Cortex of kidney (tissue), 1 donor: Measurements from ENCODE around the gene CDK5RAP3.
"Not testable (repeated sequence)": the region's sequence is repeated elsewhere in the genome, so short reads cannot be mapped to it uniquely, and the experiment has no call there.

Experiments used
- DNase-seq: peaks from one replicate; lab custom pipeline; 2025; lab: John Stamatoyannopoulos, UW

CDK5RAP3 gene

GRCh38 chr17:47999582-47999981, 28.7 kb downstream of the CDK5RAP3 start:
- no peak for DNase-seq

GRCh38 chr17:48001197-48001596, 30.3 kb downstream of the CDK5RAP3 start:
- no peak for DNase-seq

- DNase-seq = not testable (repeated sequence)
These were observed 30.7 kb downstream of the CDK5RAP3 start for GRCh38 chr17:48001657-48002056.

GRCh38 chr17:48002266-48002915, 31.5 kb downstream of the CDK5RAP3 start:
- DNase-seq = no peak

- no peak for DNase-seq
These were observed 32.1 kb downstream of the CDK5RAP3 start for GRCh38 chr17:48002916-48003416.

- no peak for DNase-seq
These were observed 32.7 kb downstream of the CDK5RAP3 start for GRCh38 chr17:48003417-48004151.

GRCh38 chr17:48004983-48005382, 34.1 kb downstream of the CDK5RAP3 start:
- DNase-seq = no peak

- DNase-seq = no peak
These were observed 36.2 kb downstream of the CDK5RAP3 start for GRCh38 chr17:48006936-48007709.

- no peak for DNase-seq
These were observed 39.3 kb downstream of the CDK5RAP3 start for GRCh38 chr17:48010193-48010592.

GRCh38 chr17:48011405-48012150, 40.7 kb downstream of the CDK5RAP3 start:
- DNase-seq = no peak

GRCh38 chr17:48012151-48012520, 41.2 kb downstream of the CDK5RAP3 start:
- DNase-seq = no peak

GRCh38 chr17:48012654-48013053, 41.7 kb downstream of the CDK5RAP3 start:
- DNase-seq = no peak

- DNase-seq = no peak
These were observed 43.1 kb downstream of the CDK5RAP3 start for GRCh38 chr17:48013876-48014594.

GRCh38 chr17:48014595-48015111, 43.7 kb downstream of the CDK5RAP3 start:
- DNase-seq = no peak

- no peak for DNase-seq
These were observed 45.2 kb downstream of the CDK5RAP3 start for GRCh38 chr17:48016112-48016511.

GRCh38 chr17:48017817-48018158, 46.9 kb downstream of the CDK5RAP3 start:
- DNase-seq = not testable (repeated sequence)

- no peak for DNase-seq
These were observed 51.0 kb downstream of the CDK5RAP3 start for GRCh38 chr17:48021934-48022333.

GRCh38 chr17:48022901-48023300, 52.0 kb downstream of the CDK5RAP3 start:
- DNase-seq = no peak

GRCh38 chr17:48023400-48024148, 52.7 kb downstream of the CDK5RAP3 start:
- no peak for DNase-seq
